Osteoblast (primary cell): ENCODE data around the gene RIMKLB. TPM values are rescaled to one million over a fixed set of nuclear protein-coding genes. Genes with fewer than 3 reads are reported as not detected.
A peak's percentile ranks its signal among the peaks of the same experiment; 100 is the strongest.

Experiments
- DNase-seq: peaks from one replicate; pipeline ENCODE4 v3.0.0; 2011; ENCODE audit warnings: low spot score, mixed read lengths; ENCODE audit not compliant: insufficient read length; ENCODE audit errors: missing footprints
- H2AFZ ChIP-seq: 2 replicates; pipeline ENCODE4 v1.6.0; 2011; ENCODE audit warnings: mild to moderate bottlenecking, low read length
- H3K27ac ChIP-seq: 2 replicates; pipeline ENCODE4 v1.5.1; 2011; ENCODE audit warnings: mild to moderate bottlenecking, low read depth, low read length, moderate library complexity
- H3K27me3 ChIP-seq: 2 replicates; pipeline ENCODE4 v1.6.0; 2012; ENCODE audit warnings: mild to moderate bottlenecking, control low read depth, inconsistent platforms, low read length, moderate library complexity; ENCODE audit not compliant: insufficient read depth
- H3K36me3 ChIP-seq: 2 replicates; pipeline ENCODE4 v1.5.1; 2011; ENCODE audit warnings: mild to moderate bottlenecking, low read length, control low read depth, moderate library complexity; ENCODE audit not compliant: insufficient read depth
- H3K4me1 ChIP-seq: 2 replicates; pipeline ENCODE4 v1.5.1; 2011; ENCODE audit warnings: mild to moderate bottlenecking, low read length, control low read depth, moderate library complexity; ENCODE audit not compliant: insufficient read depth
- H3K4me2 ChIP-seq: 2 replicates; pipeline ENCODE4 v1.6.0; 2011; ENCODE audit warnings: mild to moderate bottlenecking, low read length; ENCODE audit not compliant: insufficient read depth
- H3K4me3 ChIP-seq: fragments of 200-600 bp; sonication (generic); 3 replicates; pipeline ENCODE4 v1.5.1; 2012; ENCODE audit warnings: mild to moderate bottlenecking, low read length, inconsistent platforms; ENCODE audit not compliant: insufficient read depth
- H3K79me2 ChIP-seq: 2 replicates; pipeline ENCODE4 v1.6.0; 2012; ENCODE audit warnings: mild to moderate bottlenecking, low read length, control low read depth, inconsistent platforms; ENCODE audit not compliant: insufficient read depth
- H3K9me3 ChIP-seq: 2 replicates; pipeline ENCODE4 v1.5.1; 2011; ENCODE audit warnings: low read depth, low read length, control low read depth
- H4K20me1 ChIP-seq: 2 replicates; pipeline ENCODE4 v1.6.0; 2012; ENCODE audit warnings: mild to moderate bottlenecking, low read length, control low read depth; ENCODE audit not compliant: insufficient read depth
- total RNA-seq: library from RNA; depleted of rRNA; stranded (reverse); fragments of >200 nt; gene quantifications from 2 replicates; pipeline ENCODE4 v1.2.3, GENCODE V29; 2012
- TF ChIP-seq, protein P1 (sequence below): IDR thresholded peaks from 2 replicates; pipeline ENCODE4 v1.5.1; 2011; ENCODE audit warnings: mild to moderate bottlenecking, low read depth, low read length, moderate library complexity; ENCODE audit errors: extremely low read depth

Gene RIMKLB
- total RNA-seq, 1 donor: 35.5 TPM

DNA sequence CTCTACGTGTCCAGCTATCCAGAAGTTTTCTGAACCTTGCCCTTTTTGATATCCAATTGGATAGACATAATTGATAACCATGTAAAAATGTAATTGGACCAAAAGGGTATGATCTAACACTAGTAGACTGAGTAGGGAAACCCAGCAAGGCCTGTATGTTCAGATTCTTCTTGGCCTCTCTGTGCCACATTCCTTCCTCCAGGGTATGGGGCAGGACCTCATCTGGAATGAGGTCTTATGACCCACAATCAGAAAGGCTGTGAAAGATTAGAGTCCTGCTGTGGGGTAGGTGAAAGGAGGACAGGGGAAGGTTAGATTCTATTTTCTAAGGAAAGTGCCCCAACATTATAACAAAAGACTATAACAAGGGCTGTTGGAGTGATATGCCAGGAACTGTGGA, 73.3 kb downstream of the RIMKLB start:
- no peak for DNase-seq
- no peaks in the 10 kb centered on the region for H3K4me1 ChIP-seq
- TF ChIP-seq, protein P1, sequence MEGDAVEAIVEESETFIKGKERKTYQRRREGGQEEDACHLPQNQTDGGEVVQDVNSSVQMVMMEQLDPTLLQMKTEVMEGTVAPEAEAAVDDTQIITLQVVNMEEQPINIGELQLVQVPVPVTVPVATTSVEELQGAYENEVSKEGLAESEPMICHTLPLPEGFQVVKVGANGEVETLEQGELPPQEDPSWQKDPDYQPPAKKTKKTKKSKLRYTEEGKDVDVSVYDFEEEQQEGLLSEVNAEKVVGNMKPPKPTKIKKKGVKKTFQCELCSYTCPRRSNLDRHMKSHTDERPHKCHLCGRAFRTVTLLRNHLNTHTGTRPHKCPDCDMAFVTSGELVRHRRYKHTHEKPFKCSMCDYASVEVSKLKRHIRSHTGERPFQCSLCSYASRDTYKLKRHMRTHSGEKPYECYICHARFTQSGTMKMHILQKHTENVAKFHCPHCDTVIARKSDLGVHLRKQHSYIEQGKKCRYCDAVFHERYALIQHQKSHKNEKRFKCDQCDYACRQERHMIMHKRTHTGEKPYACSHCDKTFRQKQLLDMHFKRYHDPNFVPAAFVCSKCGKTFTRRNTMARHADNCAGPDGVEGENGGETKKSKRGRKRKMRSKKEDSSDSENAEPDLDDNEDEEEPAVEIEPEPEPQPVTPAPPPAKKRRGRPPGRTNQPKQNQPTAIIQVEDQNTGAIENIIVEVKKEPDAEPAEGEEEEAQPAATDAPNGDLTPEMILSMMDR: peak; percentile 14

DNA sequence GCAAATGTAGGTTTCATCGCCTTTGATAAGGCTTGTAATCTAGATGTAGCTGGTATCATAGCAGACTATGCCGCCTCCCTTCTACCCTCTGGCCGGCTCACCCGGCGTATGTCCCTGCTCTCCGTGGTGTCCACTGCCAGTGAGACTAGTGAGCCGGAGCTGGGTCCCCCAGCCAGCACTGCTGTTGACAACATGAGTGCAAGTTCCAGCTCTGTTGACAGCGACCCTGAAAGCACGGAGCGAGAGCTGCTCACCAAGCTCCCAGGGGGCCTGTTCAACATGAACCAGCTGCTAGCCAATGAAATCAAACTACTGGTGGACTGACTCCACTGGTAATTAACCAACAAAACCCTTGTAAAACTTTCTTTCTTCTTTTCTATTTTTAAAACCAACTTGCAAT, 75.7 kb downstream of the RIMKLB start:
- H3K9me3 ChIP-seq: no peaks in the 10 kb centered on the region
- no peak overlapping the region for H3K4me2 ChIP-seq
- no peak overlapping the region for H3K4me3 ChIP-seq
- H4K20me1 ChIP-seq: no peaks in the 10 kb centered on the region
- TF ChIP-seq, protein P1: no peak
- no peaks in the 10 kb centered on the region for H3K79me2 ChIP-seq
- no peak for DNase-seq
- H3K36me3 ChIP-seq: no peaks in the 10 kb centered on the region
- H3K27me3 ChIP-seq: no peaks in the 10 kb centered on the region
- H2AFZ ChIP-seq: no peak overlapping the region
- no peak overlapping the region for H3K27ac ChIP-seq
- no peaks in the 10 kb centered on the region for H3K4me1 ChIP-seq

More for the DNA sequence above, 73.3 kb downstream of the RIMKLB start:
- Histone ChIP-seq H3K9me3 (no peaks in the 10 kb centered on the region), H2AFZ (no peak overlapping the region), H4K20me1 (no peaks in the 10 kb centered on the region), H3K4me3 (no peak overlapping the region), H3K79me2 (no peaks in the 10 kb centered on the region), H3K27ac (no peak overlapping the region), H3K27me3 (no peaks in the 10 kb centered on the region), H3K36me3 (no peaks in the 10 kb centered on the region), H3K4me2 (no peak overlapping the region)

DNA sequence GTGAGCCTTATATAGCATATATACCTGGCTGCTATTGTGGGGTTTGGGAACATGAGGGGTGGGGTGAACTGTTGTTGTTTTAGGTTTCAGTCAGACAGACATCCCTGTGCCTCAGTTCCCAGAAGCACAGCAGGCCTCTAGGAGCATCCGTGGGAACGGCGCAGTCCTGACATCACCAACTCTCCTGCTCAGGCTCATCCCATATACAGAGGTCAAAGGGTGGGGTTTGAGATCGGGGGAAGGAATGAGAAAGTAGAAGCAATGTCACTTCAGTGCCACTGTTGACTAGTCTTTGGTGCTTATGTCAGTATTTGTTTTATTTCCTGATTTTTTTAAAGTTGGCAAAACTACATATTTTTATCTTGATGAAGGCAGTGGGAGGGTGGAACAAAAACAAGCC, 81.5 kb downstream of the RIMKLB start:
- Histone ChIP-seq H3K4me1 (no peaks in the 10 kb centered on the region), H3K36me3 (peaks cover 5% of the 10 kb centered on the region), H4K20me1 (no peaks in the 10 kb centered on the region), H3K27me3 (no peaks in the 10 kb centered on the region), H3K4me3 (no peak overlapping the region), H3K9me3 (no peaks in the 10 kb centered on the region), H3K79me2 (no peaks in the 10 kb centered on the region), H3K4me2 (no peak overlapping the region), H2AFZ (no peak overlapping the region), H3K27ac (no peak overlapping the region)
- DNase-seq: peak; percentile 18
- TF ChIP-seq, protein P1: no peak

DNA sequence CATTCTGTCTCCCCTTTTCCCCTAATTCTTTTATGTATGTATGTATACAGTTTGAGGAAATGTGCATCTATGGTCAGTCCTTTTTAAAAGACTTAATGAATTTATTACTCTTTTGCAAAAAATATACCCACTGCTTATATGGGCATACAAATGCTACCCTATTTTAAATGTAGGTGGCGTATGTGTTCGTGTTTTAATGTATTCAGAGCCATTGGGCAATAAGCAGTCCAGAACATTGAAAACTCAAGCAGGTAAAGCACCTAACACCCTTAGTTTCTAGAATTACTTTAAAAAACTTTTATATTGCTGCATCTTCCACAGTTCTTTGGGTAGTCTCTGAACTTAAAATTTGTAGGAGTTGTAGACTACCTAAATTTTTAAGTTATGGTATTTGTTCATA, 82.1 kb downstream of the RIMKLB start:
- Histone ChIP-seq H3K27ac (no peak overlapping the region), H3K4me2 (no peak overlapping the region), H3K4me1 (no peaks in the 10 kb centered on the region), H3K9me3 (no peaks in the 10 kb centered on the region), H3K27me3 (no peaks in the 10 kb centered on the region), H4K20me1 (no peaks in the 10 kb centered on the region), H3K79me2 (no peaks in the 10 kb centered on the region), H2AFZ (no peak overlapping the region), H3K4me3 (no peak overlapping the region), H3K36me3 (peaks cover 5% of the 10 kb centered on the region)
- no peak for DNase-seq
- TF ChIP-seq, protein P1: no peak
